Measurements from ENCODE around the gene EFNB2. TPM values are rescaled to one million over a fixed set of nuclear protein-coding genes. Genes with fewer than 3 reads are reported as not detected.

EFNB2 gene
- total and polyA plus RNA-seq, 4 donors = 15.7 to 43.8 (median 29.1) TPM

DNA sequence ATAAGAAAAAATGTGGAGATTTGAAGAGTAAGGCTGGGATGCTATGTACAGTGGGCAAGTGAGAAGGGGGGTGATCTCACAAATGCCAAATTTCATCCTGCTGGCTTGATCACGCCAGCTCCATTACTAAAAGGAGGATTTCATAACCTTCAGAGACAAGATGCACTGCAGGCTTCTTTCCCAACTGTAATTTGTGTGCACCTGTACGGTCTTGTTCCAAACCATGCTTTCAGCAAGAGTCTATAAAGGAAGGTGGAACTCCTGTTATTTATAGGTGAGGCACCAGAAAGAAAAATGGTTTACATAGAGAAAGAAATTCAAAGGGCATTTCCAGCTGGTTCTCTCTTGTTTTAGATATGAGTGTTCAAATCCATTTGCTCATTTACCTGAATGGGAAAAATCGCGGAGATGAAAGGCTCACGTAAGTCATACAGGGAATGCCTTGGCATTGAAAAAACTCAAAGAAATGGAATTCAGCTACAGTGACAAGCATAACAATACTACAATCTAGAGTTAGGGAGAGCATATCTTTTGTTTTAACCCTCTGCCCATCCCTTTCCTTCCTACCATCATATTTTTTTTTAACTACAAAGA is 13.3 kb downstream of the EFNB2 start:
- H3K9me3 ChIP-seq (ENCODE audit: control insufficient read depth in 4 of 4, insufficient read depth in 3 of 4, low read length in 3 of 4) = no peaks in the 10 kb centered on the region
- no peak overlapping the region for H3K4me3 ChIP-seq
- 64 to 82% methylated on average over 5 of the region's 5 CpGs for WGBS, 2 donors
- H3K36me3 ChIP-seq (ENCODE audit: control insufficient read depth in 4 of 4, insufficient read depth in 4 of 4, low read length in 4 of 4) = no peaks in the 10 kb centered on the region
- ATAC-seq (ENCODE audit: insufficient read depth, low FRiP score) = no peak
- no peak overlapping the region for H3K9ac ChIP-seq (ENCODE audit: insufficient read depth in 1 of 2, low read length in 2 of 2)
- DNase-seq = no peak
- TF ChIP-seq, protein P1, sequence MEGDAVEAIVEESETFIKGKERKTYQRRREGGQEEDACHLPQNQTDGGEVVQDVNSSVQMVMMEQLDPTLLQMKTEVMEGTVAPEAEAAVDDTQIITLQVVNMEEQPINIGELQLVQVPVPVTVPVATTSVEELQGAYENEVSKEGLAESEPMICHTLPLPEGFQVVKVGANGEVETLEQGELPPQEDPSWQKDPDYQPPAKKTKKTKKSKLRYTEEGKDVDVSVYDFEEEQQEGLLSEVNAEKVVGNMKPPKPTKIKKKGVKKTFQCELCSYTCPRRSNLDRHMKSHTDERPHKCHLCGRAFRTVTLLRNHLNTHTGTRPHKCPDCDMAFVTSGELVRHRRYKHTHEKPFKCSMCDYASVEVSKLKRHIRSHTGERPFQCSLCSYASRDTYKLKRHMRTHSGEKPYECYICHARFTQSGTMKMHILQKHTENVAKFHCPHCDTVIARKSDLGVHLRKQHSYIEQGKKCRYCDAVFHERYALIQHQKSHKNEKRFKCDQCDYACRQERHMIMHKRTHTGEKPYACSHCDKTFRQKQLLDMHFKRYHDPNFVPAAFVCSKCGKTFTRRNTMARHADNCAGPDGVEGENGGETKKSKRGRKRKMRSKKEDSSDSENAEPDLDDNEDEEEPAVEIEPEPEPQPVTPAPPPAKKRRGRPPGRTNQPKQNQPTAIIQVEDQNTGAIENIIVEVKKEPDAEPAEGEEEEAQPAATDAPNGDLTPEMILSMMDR (IDR thresholded peaks at IDR 0.05; ENCODE audit: control extremely low read depth, extremely low read depth) = no peak
- peaks cover 0 to 38% (median 14%) of the 10 kb centered on the region in 5 donors for H3K4me1 ChIP-seq (ENCODE audit: control insufficient read depth in 5 of 5, insufficient read depth in 5 of 5, low read length in 5 of 5)
- no peaks in the 10 kb centered on the region for H3K27me3 ChIP-seq (ENCODE audit: control insufficient read depth in 3 of 3, insufficient read depth in 3 of 3, low read length in 2 of 3)
- peak overlapping the region in 1 of 2 donors; percentile 34 for H3K27ac ChIP-seq (ENCODE audit: low read depth in 1 of 2, low read length in 1 of 2)

DNA sequence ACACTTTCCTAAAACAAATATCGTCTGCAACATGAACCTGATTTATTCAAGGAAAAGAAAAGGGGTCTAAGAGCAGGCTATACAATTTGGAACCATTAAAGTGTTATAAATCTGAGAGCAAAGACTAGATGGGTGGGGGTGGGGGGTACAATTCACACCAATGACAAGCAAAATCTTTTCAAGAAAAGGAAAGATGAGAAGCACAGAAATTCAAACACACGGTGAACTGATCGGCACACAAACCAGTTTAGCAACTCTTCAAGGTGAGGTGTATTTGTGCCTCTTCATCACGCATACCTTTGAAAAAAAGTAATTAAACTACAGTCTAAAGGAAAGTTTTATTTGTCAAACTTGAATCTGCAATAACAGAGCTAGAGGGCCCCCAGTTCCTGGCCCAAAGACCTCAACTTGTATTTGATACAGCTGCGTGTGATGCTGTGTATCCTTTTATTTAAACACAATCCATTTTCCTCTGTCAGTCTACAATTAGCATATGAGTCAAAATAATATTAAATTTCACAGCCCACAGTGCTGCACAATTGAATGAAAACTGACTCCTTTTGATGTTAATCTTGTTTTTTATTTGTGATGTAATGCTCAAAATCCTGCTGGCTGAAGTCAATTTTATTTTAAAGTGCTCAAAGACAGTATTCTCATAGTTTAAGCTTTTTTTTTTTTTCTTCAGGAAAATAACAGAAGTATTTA is 14.2 kb downstream of the EFNB2 start:
- H3K36me3 ChIP-seq (ENCODE audit: control insufficient read depth in 4 of 4, insufficient read depth in 4 of 4, low read length in 4 of 4) = no peaks in the 10 kb centered on the region
- no peak overlapping the region for H3K4me3 ChIP-seq
- H3K27me3 ChIP-seq (ENCODE audit: control insufficient read depth in 3 of 3, insufficient read depth in 3 of 3, low read length in 2 of 3) = no peaks in the 10 kb centered on the region
- peak in 2 of 3 donors; percentile 59 to 75 for DNase-seq
- H3K27ac ChIP-seq (ENCODE audit: low read depth in 1 of 2, low read length in 1 of 2) = no peak overlapping the region
- H3K9ac ChIP-seq (ENCODE audit: insufficient read depth in 1 of 2, low read length in 2 of 2) = no peak overlapping the region
- WGBS, 2 donors = 56 to 61% methylated on average over 5 of the region's 5 CpGs
- H3K4me1 ChIP-seq (ENCODE audit: control insufficient read depth in 5 of 5, insufficient read depth in 5 of 5, low read length in 5 of 5) = peaks cover 0 to 41% (median 13%) of the 10 kb centered on the region in 5 donors
- no peaks in the 10 kb centered on the region for H3K9me3 ChIP-seq (ENCODE audit: control insufficient read depth in 4 of 4, insufficient read depth in 3 of 4, low read length in 3 of 4)
- no peak for ATAC-seq (ENCODE audit: insufficient read depth, low FRiP score)
- TF ChIP-seq, protein P1 (IDR thresholded peaks at IDR 0.05; ENCODE audit: control extremely low read depth, extremely low read depth) = no peak

DNA sequence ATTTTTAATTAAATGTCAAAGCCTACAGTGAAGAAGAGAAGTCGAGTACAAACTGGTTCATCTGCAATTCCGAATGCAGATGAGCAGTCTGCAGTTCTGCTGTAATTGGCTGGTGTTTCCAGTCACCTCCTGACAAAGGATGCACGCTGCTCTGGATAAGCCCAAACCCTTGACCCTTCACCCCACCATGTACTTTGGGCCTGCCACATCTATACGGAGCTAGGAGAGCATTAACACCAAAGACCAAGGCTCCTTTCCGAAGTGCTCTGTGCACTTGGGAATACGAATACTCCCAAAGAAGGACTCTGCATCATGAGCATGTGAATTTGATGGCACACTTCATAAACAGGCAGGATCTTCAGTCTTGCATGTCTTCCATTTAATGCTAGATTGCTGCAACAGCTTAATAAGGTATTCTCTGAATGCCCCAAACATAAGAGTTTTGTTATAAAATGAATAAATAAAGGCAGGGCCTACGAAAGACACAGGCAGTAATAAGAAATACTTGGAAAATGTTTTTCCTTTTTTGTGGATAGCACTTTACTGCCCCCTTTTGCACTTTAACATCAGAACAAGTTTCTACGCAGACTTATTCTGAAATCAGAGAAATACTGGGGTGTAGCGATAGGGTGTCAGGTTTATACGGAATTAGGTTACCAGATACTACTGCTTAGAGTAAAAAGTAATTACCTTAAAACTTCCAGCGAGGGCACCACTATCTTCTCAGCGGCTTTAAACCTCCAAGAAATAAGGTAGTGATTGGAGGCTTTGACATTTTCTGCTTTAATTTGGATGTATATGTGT is 15.0 kb downstream of the EFNB2 start:
- ATAC-seq (ENCODE audit: insufficient read depth, low FRiP score) (no peak), DNase-seq (peak in 2 of 3 donors; percentile 71 to 81)
- TF ChIP-seq, protein P1 (IDR thresholded peaks at IDR 0.05; ENCODE audit: control extremely low read depth, extremely low read depth) = peak; percentile 8
- H3K4me1 ChIP-seq (ENCODE audit: control insufficient read depth in 5 of 5, insufficient read depth in 5 of 5, low read length in 5 of 5) = peaks cover 0 to 41% (median 15%) of the 10 kb centered on the region in 5 donors
- no peaks in the 10 kb centered on the region for H3K27me3 ChIP-seq (ENCODE audit: control insufficient read depth in 3 of 3, insufficient read depth in 3 of 3, low read length in 2 of 3)
- no peak overlapping the region for H3K4me3 ChIP-seq
- no peak overlapping the region for H3K9ac ChIP-seq (ENCODE audit: insufficient read depth in 1 of 2, low read length in 2 of 2)
- 49 to 73% methylated on average over 12 of the region's 12 CpGs for WGBS, 2 donors
- no peaks in the 10 kb centered on the region for H3K36me3 ChIP-seq (ENCODE audit: control insufficient read depth in 4 of 4, insufficient read depth in 4 of 4, low read length in 4 of 4)
- no peaks in the 10 kb centered on the region for H3K9me3 ChIP-seq (ENCODE audit: control insufficient read depth in 4 of 4, insufficient read depth in 3 of 4, low read length in 3 of 4)
- H3K27ac ChIP-seq (ENCODE audit: low read depth in 1 of 2, low read length in 1 of 2) = peak overlapping the region in 1 of 2 donors; percentile 29

Data from lung (tissue), 12 donors.